Mononuclear cell (primary cell): ENCODE measurements around the gene PCBP4. TPM values are rescaled to one million over a fixed set of nuclear protein-coding genes. Genes with fewer than 3 reads are reported as not detected.
"Not testable (repeated sequence)": the region's sequence is repeated elsewhere in the genome, so short reads cannot be mapped to it uniquely, and the experiment has no call there.

Experiments used
- H3K27me3 ChIP-seq: 2 replicates; pipeline ENCODE4 v1.6.0; 2011; ENCODE audit warnings: low read length, control low read depth; ENCODE audit not compliant: insufficient read depth
- H3K4me1 ChIP-seq: 2 replicates; pipeline ENCODE4 v1.5.1; 2011; ENCODE audit warnings: mild to moderate bottlenecking, low read length, control low read depth; ENCODE audit not compliant: insufficient read depth
- H3K4me3 ChIP-seq: 2 replicates; pipeline ENCODE4 v1.5.1; 2011; ENCODE audit warnings: mild to moderate bottlenecking, low read length, moderate library complexity
- H3K9me3 ChIP-seq: 2 replicates; pipeline ENCODE4 v1.5.1; 2011; ENCODE audit warnings: low read depth, mild to moderate bottlenecking, control low read depth, low read length
- total RNA-seq: library from RNA; depleted of rRNA; stranded (reverse); fragments of >200 nt; gene quantifications from one replicate; pipeline ENCODE4 v1.2.3, GENCODE V29; 2012

PCBP4 gene
- total RNA-seq, 1 donor, result 5.6 TPM

GRCh38 chr3:51999846-52000245, 32.6 kb upstream of the PCBP4 start:
- Histone ChIP-seq H3K4me1 (peaks cover 13% of the 10 kb centered on the region), H3K9me3 (no peaks in the 10 kb centered on the region), H3K4me3 (no peak overlapping the region), H3K27me3 (no peaks in the 10 kb centered on the region)

DNA sequence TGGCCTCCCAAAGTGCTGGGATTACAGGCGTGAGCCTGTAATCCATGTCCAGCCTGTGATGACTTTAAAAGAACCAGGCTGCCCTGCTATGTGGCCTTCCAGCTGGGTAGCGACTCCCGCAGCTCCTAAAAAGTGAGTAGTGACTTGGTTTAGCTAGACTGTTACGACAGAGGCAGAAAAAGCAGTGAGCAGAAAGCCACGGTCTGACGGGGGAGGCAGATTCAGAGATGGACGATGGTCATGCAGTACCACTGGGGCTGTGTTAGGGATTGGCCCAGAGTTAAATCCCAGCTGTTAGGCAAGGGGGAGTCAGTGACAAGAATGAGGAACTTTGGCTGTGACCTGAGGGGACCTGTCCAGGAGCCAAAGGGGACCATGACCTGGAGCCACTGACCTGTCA, 31.5 kb upstream of the PCBP4 start:
- Histone ChIP-seq H3K27me3 (no peaks in the 10 kb centered on the region), H3K4me3 (no peak overlapping the region), H3K4me1 (peaks cover 21% of the 10 kb centered on the region), H3K9me3 (no peaks in the 10 kb centered on the region)

GRCh38 chr3:51997935-51998596, 30.8 kb upstream of the PCBP4 start:
- Histone ChIP-seq H3K9me3 (no peaks in the 10 kb centered on the region), H3K4me1 (peaks cover 21% of the 10 kb centered on the region), H3K27me3 (no peaks in the 10 kb centered on the region), H3K4me3 (no peak overlapping the region)

GRCh38 chr3:51997172-51997571, 29.9 kb upstream of the PCBP4 start:
- Histone ChIP-seq H3K9me3 (no peaks in the 10 kb centered on the region), H3K27me3 (no peaks in the 10 kb centered on the region), H3K4me1 (peaks cover 21% of the 10 kb centered on the region), H3K4me3 (no peak overlapping the region)

DNA sequence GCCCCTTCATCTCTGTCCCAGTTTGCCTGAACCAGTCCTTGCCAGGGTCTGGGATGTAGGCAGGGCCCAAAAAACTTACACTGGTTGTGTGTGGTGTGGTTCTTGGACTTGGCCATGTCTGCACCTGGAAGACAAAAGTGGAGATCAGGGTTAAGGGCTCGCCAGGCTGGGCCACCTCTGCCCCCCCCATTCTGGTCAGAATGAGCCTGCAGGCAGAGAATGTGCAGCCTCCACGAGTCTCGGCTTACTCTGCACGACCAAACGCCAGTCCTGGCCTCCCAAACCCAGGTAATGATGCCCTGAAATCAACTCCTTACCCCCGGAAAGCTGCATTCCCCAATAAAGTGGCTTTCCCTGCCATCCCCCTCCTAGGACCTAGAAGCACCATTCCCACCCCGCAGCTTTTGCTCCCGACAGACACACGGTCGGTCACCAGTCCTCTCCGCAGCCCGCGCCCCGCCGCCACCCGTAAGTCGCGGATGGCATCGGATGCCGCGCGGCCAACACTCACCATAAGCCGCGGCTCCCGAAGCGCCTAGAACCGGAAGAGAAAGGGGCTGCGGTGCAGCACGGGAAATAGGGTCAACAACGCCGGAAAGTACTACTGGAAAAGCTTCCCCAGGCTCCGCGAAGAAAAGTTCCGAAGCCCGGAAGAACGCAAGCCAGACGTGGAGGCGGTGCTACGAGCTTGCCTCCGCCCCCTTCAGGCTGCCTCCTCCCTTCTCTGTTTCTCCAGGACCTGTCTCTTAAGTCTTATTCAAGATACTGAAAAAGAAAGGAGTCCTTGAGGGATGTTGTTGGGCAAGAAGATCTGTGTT, 28.3 kb upstream of the PCBP4 start, which contains the start of gene RPL29:
TSS of gene RPL29 (minus strand) at position 550 of the 818 bp plus-strand sequence. CDS start at position 116, 434 bp downstream.
- H3K4me3 ChIP-seq, result peak within 1 kb of the TSS; percentile 64
- no peaks in the 10 kb centered on the region for H3K27me3 ChIP-seq
- peaks cover 14% of the 10 kb centered on the region for H3K4me1 ChIP-seq
- no peaks in the 10 kb centered on the region for H3K9me3 ChIP-seq

GRCh38 chr3:51994530-51994929, 27.3 kb upstream of the PCBP4 start:
- H3K4me1 ChIP-seq, result peaks cover 14% of the 10 kb centered on the region
- H3K9me3 ChIP-seq, result no peaks in the 10 kb centered on the region
- no peaks in the 10 kb centered on the region for H3K27me3 ChIP-seq
- H3K4me3 ChIP-seq, result no peak overlapping the region

- H3K4me3 ChIP-seq, H3K9me3 ChIP-seq, H3K27me3 ChIP-seq: not testable (repeated sequence)
- H3K4me1 ChIP-seq, result peaks cover 14% of the 10 kb centered on the region
These were observed 26.4 kb upstream of the PCBP4 start for GRCh38 chr3:51993657-51994056.

DNA sequence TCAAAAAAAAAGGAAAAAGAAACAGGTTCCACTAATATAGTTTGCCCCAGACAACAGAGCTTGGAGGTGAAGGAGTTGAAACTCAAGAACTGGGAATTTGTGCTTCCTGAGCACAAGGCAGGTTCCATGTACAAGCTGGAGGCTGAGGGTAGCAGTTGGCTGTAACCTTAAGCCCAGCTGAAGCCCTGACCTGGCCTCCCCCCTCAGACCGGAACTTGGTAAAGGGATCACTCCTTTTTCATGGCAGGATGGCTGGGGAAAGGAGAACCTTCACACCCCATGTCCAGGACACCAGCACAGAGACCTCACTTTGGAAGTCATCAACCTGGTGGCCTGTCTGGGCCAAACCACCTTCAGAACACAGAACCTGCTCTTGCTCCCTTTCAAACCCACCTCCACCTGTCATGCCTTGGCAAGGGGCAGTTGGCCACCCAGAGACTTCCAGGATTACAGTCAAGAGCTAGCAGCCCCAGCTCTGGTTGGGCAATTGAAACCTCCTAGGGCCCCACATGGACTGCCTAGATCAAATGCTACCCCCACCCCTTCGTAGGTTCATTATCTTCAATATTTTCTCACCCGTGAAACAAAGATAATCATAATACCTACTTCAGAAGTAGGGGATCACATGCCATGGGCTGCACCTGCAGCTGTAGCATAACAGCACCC, 24.9 kb upstream of the PCBP4 start:
- no peaks in the 10 kb centered on the region for H3K9me3 ChIP-seq
- no peak overlapping the region for H3K4me3 ChIP-seq
- H3K4me1 ChIP-seq, result peaks cover 14% of the 10 kb centered on the region
- H3K27me3 ChIP-seq, result no peaks in the 10 kb centered on the region

DNA sequence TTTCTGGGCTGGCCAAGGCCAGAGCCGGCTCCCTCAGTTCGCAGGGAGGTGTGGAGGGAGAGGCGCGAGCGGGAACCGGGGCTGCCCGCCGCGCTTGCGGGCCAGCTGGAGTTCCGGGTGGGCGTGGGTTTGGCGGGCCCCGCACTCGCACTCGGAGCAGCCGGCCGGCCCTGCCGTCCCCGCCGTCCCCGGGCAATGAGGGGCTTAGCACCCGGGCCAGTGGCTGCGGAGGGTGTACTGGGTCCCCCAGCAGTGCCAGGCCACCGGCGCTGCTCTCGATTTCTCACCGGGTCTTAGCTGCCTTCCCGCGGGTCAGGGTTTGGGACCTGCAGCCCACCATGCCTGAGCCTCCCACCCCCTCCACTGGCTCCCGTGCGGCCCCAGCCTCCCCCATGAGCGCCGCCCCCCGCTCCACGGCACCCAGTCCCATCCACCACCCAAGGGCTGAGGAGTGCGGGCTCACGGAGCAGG, 23.3 kb upstream of the PCBP4 start:
- not testable (repeated sequence) for H3K27me3 ChIP-seq, H3K9me3 ChIP-seq
- H3K4me1 ChIP-seq, result peaks cover 14% of the 10 kb centered on the region

DNA sequence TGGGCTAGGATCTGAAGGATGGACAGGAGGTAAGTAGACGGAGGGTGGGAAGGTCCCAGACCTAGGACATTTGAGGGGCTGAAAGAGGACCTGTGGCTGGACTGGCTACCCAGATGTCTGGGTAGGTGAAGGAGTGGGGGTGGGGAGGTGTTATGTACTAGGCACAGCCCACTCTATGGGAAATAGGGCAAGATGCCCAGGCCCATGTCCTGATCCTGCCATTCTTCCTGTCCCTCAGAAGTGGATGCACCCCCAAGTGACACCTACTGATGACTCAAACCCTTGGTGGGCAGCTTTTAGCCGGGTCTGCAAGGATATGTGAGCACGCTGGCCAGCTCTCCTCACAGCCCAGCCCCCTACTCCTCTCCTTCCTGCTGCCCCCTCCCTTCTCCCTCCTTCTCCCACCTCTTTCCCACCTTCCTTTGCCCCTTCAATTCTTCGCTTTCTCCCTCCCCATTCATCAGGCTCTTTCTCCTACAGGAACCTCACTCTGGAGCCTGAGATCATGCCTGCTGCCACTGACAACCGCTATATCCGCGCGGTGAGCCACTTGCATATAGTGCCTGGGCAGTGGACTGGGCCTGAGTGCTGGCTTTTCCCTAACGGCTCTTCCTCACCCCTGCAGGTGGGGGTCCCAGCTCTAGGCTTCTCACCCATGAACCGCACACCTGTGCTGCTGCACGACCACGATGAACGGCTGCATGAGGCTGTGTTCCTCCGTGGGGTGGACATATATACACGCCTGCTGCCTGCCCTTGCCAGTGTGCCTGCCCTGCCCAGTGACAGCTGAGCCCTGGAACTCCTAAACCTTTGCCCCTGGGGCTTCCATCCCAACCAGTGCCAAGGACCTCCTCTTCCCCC, 21.3 kb upstream of the PCBP4 start:
- Histone ChIP-seq H3K4me3 (no peak overlapping the region), H3K9me3 (no peaks in the 10 kb centered on the region), H3K4me1 (peaks cover 5% of the 10 kb centered on the region), H3K27me3 (no peaks in the 10 kb centered on the region)

More for the DNA sequence above, 23.3 kb upstream of the PCBP4 start:
- not testable (repeated sequence) for H3K4me3 ChIP-seq

GRCh38 chr3:51987568-51987967, 20.3 kb upstream of the PCBP4 start:
- H3K4me3 ChIP-seq, result no peak overlapping the region

GRCh38 chr3:51986010-51986947, 19.0 kb upstream of the PCBP4 start:
- Histone ChIP-seq H3K4me1 (peaks cover 25% of the 10 kb centered on the region), H3K4me3 (no peak overlapping the region), H3K9me3 (no peaks in the 10 kb centered on the region), H3K27me3 (no peaks in the 10 kb centered on the region)

More at GRCh38 chr3:51987568-51987967, 20.3 kb upstream of the PCBP4 start:
- Histone ChIP-seq H3K27me3 (no peaks in the 10 kb centered on the region), H3K4me1 (peaks cover 12% of the 10 kb centered on the region), H3K9me3 (no peaks in the 10 kb centered on the region)

GRCh38 chr3:51985063-51985462, 17.8 kb upstream of the PCBP4 start:
- no peak overlapping the region for H3K4me3 ChIP-seq
- H3K9me3 ChIP-seq, result no peaks in the 10 kb centered on the region
- H3K27me3 ChIP-seq, result no peaks in the 10 kb centered on the region

GRCh38 chr3:51984269-51984647, 17.0 kb upstream of the PCBP4 start:
- Histone ChIP-seq H3K4me3 (no peak overlapping the region), H3K27me3 (no peaks in the 10 kb centered on the region), H3K9me3 (no peaks in the 10 kb centered on the region), H3K4me1 (peaks cover 26% of the 10 kb centered on the region)

More at GRCh38 chr3:51985063-51985462, 17.8 kb upstream of the PCBP4 start:
- H3K4me1 ChIP-seq, result peaks cover 26% of the 10 kb centered on the region
